Measurements from ENCODE around the gene SCN1A.
"Not testable (repeated sequence)": the region's sequence is repeated elsewhere in the genome, so short reads cannot be mapped to it uniquely, and the experiment has no call there.

Gene SCN1A

DNA sequence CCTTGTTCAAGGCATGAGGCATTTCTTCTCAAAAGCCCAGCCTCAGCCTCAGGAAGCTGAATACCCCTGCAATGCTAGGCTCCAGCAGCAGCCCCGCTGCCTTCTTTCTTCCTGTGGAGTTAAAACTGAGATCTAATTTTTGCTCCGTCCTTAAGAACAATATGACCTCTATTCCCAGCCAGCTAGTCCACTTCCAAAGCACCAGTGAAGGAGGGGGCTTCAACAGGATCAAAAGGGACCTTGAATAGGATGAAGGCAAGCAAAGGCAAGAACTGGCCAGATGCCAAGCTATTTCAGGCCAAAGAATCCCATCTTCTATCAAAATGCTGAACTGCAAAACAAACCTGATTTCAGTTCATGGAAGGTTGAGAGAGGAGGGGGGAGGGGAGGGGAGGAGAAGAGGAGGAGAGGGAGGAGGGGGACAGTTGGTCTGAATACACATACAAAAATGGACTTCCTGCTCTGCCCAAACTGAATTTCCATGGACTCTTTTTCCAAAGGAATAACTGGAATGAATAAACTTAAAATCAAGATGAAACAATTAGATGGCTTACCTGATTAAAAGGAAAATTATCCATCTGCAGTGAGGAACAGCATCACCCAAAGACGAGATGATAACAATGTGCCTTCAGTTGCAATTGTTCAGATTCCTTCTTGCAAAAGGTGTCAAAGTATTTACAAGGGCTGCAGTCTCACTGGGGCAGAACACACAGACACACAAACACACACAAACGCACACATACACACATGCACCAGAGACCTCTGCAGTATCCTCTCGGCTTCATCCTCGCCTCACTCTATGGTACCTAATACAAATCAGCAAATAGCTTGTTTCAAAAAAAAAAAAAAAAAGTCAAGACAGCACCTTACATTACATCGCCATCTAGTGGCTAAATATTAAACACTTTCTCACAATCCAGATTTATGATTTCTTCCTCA is at the start of gene SCN1A:
SCN1A (minus strand) TSS at position 804 of the 939 bp plus-strand sequence. CDS start 54,399 bp downstream, outside the sequence.
- DNase-seq (ENCODE audit: low read depth) = no peak

DNA sequence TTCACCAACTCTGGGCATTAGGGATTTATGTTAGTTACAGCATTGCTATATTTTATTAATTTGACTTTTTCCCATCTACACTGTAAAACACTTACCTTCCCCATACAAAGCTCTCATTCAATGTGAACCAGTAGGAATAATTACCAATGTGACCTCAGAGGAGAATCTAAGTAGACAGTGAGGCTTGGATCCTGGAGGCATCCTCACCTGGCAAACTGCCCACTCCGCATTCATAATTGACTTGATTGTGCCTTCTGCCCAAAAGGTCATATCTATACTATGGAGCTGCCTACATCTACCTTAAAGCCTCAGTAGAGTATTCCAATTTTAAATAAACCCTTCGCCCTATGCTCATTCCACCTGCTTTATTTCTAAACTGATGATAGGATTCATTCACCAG is 45.4 kb upstream of the SCN1A start:
- no peak for DNase-seq (ENCODE audit: low read depth)

DNA sequence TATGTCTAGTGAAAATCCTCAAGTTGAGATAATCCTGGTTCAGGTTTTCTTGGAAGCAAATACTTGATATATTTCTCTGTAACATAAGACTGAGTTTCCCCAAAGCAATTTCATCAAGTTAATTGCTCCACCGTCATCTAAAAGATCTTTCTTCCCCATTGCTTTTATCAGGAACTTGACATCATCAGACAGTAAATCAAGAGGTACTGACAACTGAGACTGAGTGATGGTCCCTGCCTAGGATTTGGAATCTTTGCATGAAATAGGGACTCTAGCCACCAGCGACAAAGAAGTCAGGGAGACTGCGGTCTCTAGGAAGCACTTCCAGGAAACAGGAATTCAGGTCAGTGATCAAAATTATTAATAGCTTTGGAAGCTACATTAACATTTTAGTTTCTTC is 43.4 kb upstream of the SCN1A start:
- no peak for DNase-seq (ENCODE audit: low read depth)

DNA sequence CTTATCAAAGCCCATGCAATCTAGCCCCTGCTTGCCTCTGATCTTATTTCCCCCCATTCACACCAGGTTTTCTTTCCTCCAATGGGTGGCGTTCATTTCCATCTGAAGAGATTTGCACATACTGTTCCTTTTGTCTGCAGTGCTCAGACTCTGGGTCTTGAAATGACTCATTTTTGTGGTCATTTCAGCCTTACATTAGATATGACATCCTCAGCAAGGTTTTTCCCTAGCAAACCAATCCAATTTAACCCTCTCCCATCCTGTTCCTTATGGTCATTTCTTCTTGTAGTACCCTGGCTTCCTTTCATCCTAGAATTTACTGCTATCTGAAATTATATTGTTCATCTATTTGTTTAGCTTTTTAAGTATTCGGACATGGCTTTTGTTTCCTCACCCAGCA is 42.5 kb upstream of the SCN1A start:
- no peak for DNase-seq (ENCODE audit: low read depth)

DNA sequence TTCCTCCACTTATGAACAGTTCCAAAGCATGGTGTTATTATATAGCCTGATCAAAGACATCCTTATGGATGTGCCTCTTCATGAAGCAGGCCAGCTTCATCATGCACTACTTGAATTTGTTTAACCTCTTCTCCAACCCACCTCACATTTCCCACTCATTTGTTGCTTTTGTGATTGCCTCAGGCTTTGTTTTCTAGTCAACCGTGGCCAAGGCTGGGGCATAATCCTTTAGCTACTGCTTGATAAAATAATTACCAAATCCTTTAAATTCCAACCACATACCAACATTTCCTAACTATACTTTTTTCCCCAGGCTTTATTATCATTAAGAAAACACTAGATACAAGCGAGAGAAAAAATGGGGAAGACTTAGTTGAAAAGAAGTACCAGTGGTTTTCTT is 39.6 kb upstream of the SCN1A start:
- no peak for DNase-seq (ENCODE audit: low read depth)

DNA sequence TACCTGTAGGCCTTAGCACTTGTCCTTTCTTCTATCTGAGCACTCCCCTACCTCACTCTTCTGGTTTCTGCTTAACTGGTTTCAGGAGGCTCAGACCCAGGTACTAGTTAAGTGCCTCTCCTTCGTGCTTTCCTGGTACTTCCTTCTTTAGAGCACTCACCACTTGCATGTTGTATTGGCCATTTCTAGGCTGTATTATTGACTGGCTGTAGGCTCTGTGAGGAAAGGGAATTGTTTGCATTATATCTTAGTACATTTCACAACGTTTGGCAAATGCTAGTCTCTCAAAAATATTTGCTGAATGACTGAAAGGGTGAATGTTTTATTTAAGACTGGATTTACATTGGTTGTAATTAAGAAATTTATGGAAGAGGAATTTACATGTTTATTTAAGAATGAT is 36.0 kb upstream of the SCN1A start:
- DNase-seq (ENCODE audit: low read depth) = no peak

DNA sequence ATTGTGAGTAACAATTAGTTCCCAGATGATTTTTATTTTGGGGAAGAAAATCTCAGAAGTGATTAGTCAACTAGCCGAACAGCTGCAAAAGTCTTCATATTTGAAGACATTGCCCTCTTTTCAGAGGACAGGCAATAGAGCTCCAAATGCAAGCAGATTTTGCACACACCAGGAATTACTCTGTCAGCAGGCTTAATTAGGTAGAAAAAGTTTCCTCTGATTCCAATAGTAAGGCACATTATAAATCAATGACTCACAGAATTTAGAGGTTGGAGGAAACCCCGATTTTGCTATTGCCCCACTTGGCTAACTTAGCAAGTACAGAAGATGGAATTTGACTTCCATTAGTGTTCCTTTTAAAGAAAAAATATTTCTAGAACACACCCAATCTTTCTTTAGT is 30.7 kb upstream of the SCN1A start:
- DNase-seq (ENCODE audit: low read depth) = no peak

DNA sequence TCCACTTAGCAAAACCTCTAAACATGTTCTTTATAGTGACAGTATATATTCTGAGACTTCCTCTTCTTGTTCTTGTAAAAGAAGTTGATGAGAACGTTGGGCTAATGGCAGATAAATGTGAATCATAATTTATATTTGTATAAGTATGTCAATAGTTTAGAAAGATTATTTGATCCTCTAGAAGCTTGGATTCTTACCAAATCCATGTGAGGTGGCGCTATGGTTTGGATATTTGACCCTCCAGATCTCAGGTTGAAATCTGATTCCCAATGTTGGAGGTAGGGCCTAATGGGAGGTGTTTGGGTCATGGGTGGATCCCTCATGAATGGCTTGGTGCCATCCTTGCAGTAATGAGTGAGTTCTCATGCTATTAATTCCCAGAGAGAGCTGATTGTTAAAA is 29.8 kb upstream of the SCN1A start:
- DNase-seq (ENCODE audit: low read depth) = no peak

DNA sequence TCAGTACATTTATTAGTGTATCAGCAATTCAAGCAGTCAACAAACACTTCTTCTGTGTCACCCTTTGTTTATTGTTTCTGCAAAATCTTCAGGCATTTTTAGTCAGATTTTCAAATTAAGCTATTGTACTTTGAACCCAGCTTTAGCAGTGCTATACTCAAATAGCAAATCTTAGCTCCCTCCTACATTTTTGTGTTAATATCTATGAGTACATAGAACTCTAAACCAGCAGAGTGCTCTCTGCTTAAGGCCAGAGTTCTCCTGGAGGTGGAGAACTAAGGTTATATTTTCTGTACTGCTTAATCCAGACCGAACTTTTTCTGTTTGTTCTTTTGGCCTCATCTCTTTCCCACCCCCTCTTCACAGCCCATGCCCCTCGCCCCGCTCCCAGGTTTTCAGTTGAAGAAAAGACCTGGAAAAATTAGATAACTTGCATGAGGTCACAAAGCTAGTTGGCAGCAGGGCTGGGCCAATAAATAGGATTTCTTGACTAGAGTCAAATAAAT is 29.2 kb upstream of the SCN1A start:
- no peak for DNase-seq (ENCODE audit: low read depth)

DNA sequence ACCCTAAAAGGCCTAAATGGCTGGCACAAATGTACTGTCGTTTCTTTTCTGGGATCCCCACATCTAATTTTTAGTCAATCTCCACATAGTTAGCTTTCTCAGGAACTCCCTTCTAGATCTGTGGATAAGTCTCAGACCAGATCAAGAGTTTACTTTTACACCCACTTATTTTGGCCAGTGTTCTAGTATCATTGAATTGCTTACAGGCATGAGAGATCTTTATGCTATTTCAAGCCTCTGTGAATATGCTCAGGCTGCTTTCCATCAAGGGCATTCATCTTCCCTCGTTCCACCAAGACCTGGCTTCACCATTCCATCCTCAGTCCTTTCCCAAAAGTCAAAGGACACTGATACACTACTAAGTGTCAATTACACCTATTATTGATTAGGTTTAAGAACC is 27.8 kb upstream of the SCN1A start:
- DNase-seq (ENCODE audit: low read depth) = no peak

DNA sequence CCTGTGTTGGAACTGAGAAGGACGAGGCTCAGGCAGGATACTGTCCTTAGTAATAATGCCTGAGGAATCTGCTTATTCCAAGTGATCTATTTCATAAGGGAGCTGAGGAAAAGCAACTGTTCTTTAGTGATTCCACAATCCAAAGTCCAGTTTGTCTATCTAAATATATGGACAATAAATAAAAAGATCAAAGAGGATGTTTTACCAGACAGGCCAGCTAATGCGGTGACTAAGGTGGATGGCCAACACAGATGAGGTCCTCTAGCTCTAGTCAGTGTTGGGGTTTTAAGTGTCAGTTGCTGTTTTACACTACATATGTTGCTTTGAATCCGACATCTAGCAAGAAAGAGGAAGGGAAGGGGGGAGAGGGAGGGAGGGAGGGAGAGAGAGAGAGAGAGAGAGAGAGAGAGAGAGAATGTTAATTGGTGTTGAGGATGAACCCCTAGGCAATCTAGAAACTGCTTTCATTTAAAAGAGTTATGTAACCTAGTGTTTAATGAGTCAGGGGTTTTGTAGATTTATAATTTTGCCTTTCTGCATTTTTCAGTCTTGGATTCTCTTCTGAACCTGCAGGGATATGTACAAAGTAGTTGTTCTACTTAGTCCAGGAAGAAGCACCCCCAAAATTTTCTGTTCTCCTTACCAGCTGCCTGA is 27.0 kb upstream of the SCN1A start:
- DNase-seq (ENCODE audit: low read depth) = no peak

DNA sequence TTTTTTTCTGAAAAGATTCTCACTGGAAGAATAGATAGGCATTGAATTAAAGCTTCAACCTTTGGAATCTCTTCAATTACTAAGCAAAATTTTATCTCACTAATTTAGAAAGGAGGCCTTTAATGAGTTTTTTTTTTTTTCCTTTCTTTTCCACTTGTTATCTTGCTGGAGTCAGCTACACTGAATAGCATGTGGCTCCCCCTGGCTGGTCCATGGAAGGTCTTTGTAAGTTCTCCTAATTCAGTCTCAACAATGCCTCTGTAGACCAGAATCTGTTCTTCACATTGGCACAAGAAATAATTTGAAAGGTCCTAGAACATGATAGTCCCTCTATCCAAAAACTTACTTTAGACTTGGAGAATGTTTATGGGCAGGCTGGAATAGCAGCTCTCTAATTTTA is 24.2 kb upstream of the SCN1A start:
- DNase-seq (ENCODE audit: low read depth) = no peak

DNA sequence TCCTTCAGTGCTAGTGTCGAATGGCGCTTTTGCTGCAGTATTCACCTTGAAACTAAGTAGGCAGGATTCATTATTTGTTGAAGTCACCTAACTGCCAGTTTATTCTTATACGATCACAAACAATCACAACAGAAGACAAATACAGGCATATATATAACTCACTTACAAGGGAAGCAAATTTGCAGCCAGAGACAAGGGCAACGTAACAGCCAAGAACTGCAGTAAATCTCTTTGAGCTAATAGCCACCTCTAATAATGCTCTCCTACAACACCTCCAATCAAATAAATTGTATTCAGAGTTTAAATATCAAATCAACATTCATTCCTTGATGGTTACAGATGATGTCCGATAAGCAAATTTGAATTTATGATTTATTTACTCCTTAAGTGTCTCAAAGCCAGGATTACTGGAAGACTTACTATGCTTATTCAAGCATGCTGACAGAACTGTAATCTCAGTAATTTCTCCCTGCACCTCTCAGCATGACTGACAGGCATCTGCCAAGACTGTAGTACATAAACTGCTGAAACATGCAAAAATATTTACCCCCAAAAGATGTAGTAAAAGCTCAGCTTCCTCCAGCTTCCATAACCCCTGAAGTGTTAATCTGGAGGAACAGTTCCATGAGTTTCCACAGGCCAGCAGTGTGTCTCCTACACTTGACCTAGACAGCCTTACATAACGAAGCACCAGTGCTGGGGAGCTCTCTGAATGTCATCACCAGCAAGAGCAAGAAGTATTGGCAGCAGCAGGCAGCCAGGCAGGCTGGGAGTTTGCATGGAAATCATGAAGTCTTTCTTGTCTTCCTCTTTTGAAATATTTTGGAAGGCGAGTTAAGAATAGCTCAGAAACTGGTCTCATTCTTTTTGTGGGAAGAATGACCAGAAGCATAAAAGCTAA is 20.9 kb upstream of the SCN1A start:
- no peak for DNase-seq (ENCODE audit: low read depth)

DNA sequence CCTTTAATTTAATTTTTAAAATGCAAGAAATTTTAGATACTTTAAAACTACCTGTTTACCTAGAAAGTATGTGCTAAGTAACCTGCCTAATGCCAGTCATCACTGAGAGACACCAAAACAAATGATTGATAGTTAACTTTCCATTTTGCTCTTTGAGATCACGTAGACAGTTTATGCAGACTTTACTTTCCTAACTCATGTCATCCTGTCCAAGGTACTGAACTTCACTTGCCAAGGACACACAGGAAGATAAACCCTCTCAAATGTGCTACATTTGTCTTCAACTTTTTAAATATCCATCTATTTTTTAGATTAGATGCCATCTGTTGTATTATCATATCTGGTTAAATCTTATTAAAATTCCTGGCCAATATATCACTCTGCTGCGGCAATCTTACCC is 20.1 kb upstream of the SCN1A start:
- no peak for DNase-seq (ENCODE audit: low read depth)

DNA sequence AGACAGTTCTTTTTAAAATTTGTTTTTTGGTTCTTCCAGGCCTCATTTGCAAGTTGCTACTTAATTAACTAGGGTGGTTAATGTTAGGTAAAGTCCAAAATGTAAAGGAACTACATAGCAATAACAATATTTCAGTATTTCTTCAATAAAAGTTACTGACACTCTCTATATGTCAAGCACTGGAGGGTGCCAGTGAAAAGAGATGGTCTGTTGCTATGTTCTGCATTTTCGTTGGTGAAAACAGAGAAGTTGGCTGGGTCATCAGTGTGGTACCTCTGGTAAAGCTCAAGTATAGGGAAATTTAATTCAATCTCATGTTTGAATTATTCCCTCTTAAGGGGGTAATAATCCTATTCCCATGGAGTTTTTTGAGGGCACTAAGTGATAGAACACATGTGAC is 16.3 kb upstream of the SCN1A start:
- no peak for DNase-seq (ENCODE audit: low read depth)

DNA sequence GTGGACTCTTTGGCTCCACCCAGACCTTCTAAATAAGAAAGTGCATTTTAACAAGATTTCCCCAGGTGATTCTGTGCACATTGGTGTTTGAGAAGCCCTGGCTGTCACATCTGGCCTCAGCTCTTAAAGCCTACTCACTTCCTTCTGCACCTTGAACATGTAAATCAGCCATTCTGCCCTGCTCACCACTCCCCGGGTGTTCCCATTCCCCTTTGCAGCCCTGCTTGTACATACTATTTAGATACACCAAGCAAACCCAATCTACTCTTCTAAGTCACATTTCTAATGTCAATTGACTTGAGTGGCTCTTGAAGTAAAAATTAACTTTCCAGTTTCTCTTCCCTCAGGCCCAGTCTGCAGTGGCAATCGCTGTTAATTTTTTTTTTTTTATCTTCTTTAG is 13.1 kb upstream of the SCN1A start:
- DNase-seq (ENCODE audit: low read depth) = no peak

DNA sequence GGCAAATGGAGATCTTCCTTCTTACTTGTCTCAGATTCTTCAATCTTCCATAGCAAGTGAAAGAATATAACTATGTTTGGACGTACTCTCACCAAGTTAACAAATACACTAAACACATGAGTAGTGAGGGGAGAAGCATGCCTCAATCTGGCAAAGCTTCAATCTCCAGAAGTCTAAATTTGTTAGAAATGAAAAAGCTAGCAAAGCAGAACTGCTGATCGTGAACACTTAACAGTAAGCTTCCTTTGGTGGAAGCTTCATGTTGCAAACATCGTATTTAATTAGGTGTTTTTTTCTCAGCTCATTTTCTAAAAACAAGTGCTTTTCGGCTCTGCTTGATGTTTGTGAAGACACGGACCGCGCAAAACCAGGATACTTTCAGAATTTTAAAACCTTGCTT is 12.7 kb upstream of the SCN1A start:
- DNase-seq (ENCODE audit: low read depth) = no peak

DNA sequence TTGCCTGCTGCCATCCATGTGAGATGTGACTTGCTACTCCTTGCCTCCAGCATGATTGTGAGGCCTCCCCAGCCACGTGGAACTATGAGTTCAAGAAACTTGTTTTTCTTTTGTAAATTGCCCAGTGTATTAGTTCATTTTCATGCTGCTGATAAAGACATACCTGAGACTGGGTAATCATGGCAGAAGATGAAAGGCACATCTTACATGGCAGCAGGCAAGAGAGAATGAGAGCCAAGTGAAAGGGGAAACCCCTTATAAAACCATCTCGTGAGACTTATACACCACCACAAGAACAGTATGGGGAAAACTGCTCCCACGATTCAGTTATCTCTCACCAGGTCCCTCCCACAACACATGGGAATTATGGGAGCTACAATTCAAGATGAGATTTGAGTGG is 11.7 kb upstream of the SCN1A start:
- not testable (repeated sequence) for DNase-seq (ENCODE audit: low read depth)

DNA sequence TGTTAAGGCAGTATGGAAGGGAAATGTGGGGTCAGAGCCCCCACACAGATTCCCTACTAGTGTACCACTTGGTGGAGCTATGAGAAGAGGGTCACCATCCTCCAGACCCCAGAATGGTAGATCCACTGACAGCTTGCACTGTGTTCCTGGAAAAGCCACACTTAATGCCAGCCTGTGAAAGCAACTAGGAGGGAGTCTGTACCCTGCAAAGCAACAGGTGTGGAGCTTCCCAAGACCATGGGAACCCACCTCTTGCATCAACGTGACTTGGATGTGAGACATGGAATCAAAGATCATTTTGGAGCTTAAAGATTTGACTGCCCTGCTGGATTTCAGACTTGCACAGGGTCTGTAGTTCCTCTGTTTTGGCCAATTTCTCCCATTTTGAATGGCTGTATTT is 10.8 kb upstream of the SCN1A start:
- DNase-seq (ENCODE audit: low read depth) = no peak

DNA sequence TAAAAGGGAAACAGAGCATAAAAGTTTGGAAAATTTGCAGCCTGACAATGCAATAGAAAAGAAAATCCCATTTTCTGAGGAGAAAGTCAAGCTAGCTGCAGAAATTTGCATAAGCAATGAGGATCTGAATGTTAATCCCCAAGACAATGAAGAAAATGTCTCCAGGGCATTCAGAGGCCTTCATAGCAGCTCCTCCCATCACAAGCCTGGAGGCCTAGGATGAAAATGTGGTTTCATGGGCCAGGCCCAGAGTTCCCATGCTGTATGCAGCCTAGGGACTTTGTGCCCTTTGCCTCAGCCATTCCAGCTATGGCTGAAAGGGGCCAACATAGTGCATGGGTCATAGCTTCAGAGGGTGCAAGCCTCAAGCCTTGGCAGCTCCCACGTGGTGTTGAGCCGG is 10.3 kb upstream of the SCN1A start:
- DNase-seq (ENCODE audit: low read depth) = no peak

DNA sequence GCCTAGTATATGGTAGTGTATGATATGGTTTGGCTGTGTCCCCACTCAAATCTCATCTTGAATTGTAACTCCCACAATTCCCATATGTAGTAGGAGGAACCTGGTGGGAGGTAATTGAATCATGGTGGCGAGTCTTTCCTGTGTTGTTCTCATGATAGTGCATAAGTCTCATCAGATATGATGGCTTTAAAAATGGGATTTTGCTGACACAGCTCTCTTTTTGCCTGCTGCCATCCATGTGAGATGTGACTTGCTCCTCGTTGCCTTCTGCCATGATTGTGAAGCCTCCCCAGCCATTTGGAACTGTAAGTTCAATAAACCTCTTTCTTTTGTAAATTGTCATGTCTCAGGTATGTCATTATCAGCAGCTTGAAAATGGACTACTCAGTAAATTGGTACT is 9.5 kb upstream of the SCN1A start:
- no peak for DNase-seq (ENCODE audit: low read depth)

DNA sequence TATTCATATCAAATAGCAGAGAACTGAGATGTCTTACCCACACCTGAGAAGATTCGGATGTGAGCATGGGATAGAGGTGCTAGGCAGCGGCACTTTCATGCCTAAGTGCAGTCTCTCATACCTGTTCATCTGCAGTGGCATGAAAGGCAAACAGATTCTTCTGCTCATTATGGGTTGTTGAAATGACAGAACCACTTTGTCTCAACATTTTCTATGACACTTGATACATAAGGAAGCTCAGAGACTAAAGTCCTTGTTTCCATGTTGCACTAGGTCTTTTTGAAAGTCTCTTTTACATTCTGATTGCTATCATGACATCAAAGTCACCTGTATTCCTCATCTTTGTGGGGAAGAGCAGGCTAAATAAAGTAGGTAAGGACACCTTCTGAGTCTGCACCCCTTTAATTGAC is 8.0 kb upstream of the SCN1A start:
- no peak for DNase-seq (ENCODE audit: low read depth)

Measured in stimulated activated CD4-positive, alpha-beta T cell treated with anti-CD3 and anti-CD28 coated beads, Interleukin-2, amount 100 ng/mL, for 4 hours (primary cell).